ENCODE data around the gene EFCAB12. TPM values are rescaled to one million over a fixed set of nuclear protein-coding genes. Genes with fewer than 3 reads are reported as not detected.

Gene EFCAB12
- total RNA-seq, 1 experiment from 2014 or later = 0.03 TPM

Other genes with a start within 250 kb of the EFCAB12 start
- 344 and 476 TPM in 2 replicates for gene CNBP, start 244.7 kb downstream of the EFCAB12 start, total RNA-seq (2014; rRNA removed; shearing (Covaris generic); ENCODE audit: low replicate concordance)
- gene COPG1, start 179.0 kb downstream of the EFCAB12 start, total RNA-seq (2014; rRNA removed; shearing (Covaris generic); ENCODE audit: low replicate concordance) = 116 and 146 TPM in 2 replicates
- 59.9 and 81.0 TPM in 2 replicates for gene HMCES, start 149.8 kb downstream of the EFCAB12 start, total RNA-seq (2014; rRNA removed; shearing (Covaris generic); ENCODE audit: low replicate concordance)
- gene MBD4, start 11.3 kb upstream of the EFCAB12 start, total RNA-seq (2014; rRNA removed; shearing (Covaris generic); ENCODE audit: low replicate concordance) = 17.2 and 26.5 TPM in 2 replicates
- gene IFT122, start 11.6 kb upstream of the EFCAB12 start, total RNA-seq (2014; rRNA removed; shearing (Covaris generic); ENCODE audit: low replicate concordance) = 25.3 and 45.7 TPM in 2 replicates
- not detected in 2 replicates for gene RHO, start 100.0 kb upstream of the EFCAB12 start, total RNA-seq (2014; rRNA removed; shearing (Covaris generic); ENCODE audit: low replicate concordance)
- gene H1-8, start 114.5 kb upstream of the EFCAB12 start, total RNA-seq (2014; rRNA removed; shearing (Covaris generic); ENCODE audit: low replicate concordance) = not detected in 2 replicates
- gene PLXND1, start 178.0 kb upstream of the EFCAB12 start, total RNA-seq (2014; rRNA removed; shearing (Covaris generic); ENCODE audit: low replicate concordance) = 5.8 and 21.9 TPM in 2 replicates